ENCODE results near the gene A4GALT. TPM values are rescaled to one million over a fixed set of nuclear protein-coding genes. Genes with fewer than 3 reads are reported as not detected.

A4GALT gene
- total and polyA plus RNA-seq, 2 donors (not counting 3 experiments of a cell fraction or from before 2014, with no cell fraction given), result 5.4 to 20.7 TPM

DNA sequence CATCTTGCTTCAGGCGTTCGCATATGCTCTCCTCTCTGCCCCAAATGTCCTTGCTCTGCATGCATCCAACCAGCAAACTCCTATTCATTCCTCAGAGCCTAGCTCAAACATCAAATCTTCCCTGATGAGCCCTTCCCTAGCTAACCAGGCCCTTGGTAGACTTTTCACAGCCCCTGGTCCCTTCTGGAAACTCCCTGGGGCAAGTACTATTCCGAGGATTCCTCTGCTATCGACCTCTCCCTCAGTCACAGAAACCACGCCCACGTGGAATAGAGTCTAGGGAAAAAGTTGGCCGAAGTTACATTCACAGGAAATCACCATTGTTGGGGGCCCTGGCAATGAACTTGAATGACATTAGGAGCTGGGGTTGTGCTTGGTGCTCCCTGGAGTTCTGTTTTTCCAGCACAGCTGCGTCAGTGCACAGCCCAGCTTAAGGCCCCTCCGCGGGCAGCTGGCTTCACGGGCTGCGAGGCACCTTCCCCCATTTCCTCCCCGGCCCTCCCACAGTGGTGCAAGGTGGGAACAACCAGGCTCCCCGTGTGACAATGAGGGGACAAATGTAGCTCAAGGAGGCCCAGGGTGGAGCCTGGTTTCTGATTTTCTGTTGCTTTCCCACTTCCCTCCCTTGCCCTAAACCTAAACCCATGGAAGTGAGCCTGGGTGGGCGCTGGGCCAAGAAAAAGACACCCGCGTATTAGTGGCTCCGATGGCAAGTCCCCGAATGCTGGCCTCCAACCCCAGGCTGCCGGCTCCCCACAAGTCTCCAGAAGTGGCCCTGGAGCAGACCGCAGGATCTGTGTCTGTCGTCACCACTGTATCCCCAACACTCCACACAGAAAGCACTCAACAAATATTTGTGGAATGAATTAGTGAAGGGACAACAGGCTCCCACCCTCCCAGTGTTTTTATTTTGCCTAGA is 76.0 kb downstream of the A4GALT start:
- TF ChIP-seq EZH2 (IDR thresholded peaks at IDR 0.05; ENCODE audit: borderline replicate concordance, low read depth, low read length, severe bottlenecking), result no peak
- no peaks in the 10 kb centered on the region for H3K9me1 ChIP-seq (replicated peaks; ENCODE audit: control insufficient read depth, extremely low read depth, insufficient read depth, low read length)
- H3K4me1 ChIP-seq (ENCODE audit: control insufficient read depth, extremely low read depth, insufficient read depth, low read length), result peaks cover 40% of the 10 kb centered on the region
- no peak overlapping the region for H2AFZ ChIP-seq (ENCODE audit: low read depth, low read length)
- no peak overlapping the region for H3K4me3 ChIP-seq (replicated peaks in 1 of 3; ENCODE audit: insufficient read depth in 1 of 3, low read depth in 1 of 3, low read length in 3 of 3)
- H4K20me1 ChIP-seq (replicated peaks; ENCODE audit: control insufficient read depth, extremely low read depth, insufficient read depth, low read length), result no peaks in the 10 kb centered on the region
- ChIA-PET POLR2A (interaction anchor here (0.9 kb wide), 1 partner anchor 30 kb away, joined by 3 read pairs; the partner anchor contains the start of gene POLDIP3), CTCF (interaction anchor here (0.9 to 1.0 kb wide), 2 partner anchors 9 to 23 kb away, joined by 5 to 6 read pairs; no protein-coding TSS in a partner anchor)
- no peaks in the 10 kb centered on the region for H3K36me3 ChIP-seq (ENCODE audit: control insufficient read depth in 2 of 2, extremely low read depth in 1 of 2, insufficient read depth in 2 of 2, low read length in 2 of 2)
- FAIRE-seq (peak; percentile 95), DNase-seq (ENCODE audit: low read depth, low spot score) (peak; percentile 75)
- dilution Hi-C loops (cut with MboI; ENCODE audit: extremely low pct_ligation_motif_present, low sequenced_read_pairs) (no loop called here), intact Hi-C loops (cut with micrococcal nuclease) (no loop called here)
- no peak overlapping the region for H3K9ac ChIP-seq (replicated peaks; ENCODE audit: extremely low read depth, insufficient read depth, low read length)
- peaks cover 74% of the 10 kb centered on the region for H3K79me2 ChIP-seq (ENCODE audit: control insufficient read depth, insufficient read depth, low read length)
- H3K27ac ChIP-seq (ENCODE audit: insufficient read depth, low read depth, low read length), result peak overlapping the region; percentile 25
- H3K4me2 ChIP-seq (ENCODE audit: insufficient read depth, low read length), result peak overlapping the region; percentile 55
- no TSS peak for BruUV-seq (replicated peaks)
- no peaks in the 10 kb centered on the region for H3K27me3 ChIP-seq (ENCODE audit: control insufficient read depth in 2 of 2, insufficient read depth in 2 of 2, low read length in 2 of 2)
- no peaks in the 10 kb centered on the region for H3K9me3 ChIP-seq (replicated peaks; ENCODE audit: control insufficient read depth, insufficient read depth, low read length)

DNA sequence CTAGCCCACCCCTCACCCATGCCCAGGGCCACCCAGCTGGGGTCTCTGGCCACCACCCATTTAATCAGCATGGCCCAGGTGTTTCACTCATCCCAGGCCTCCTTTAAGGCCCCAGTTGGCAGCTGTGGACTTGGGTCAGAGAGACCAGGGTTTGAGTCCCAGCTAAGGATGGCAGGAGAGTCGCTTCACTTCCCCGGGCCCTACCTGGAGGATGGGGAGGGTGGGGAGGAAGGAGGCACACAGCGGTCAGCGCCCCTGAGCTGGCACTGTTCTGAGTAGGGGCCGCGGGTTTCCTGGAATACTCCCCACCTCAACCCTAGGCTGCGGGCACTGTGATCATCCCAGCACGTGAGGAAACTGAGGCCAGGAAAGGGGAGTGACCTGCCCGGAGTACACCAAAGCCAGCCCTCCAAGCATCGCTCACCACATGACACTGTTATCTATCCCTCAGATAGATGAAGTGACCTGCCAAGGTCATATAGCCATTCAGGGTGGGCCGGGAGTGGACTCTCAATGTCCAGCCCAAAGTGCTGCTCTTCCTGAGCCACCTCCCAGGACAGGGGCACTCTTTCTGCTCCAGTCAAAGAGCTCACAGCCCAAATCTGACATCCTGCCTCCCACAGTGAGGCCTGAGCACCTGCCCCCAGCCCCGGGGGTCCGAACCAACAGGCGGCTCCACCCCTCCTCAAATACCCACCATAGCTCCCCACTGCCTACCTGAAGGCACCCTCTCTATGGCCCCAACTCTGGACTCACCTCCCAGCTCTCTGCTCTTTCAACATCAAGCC is 76.8 kb downstream of the A4GALT start:
- no peak overlapping the region for H2AFZ ChIP-seq (ENCODE audit: low read depth, low read length)
- no peaks in the 10 kb centered on the region for H4K20me1 ChIP-seq (replicated peaks; ENCODE audit: control insufficient read depth, extremely low read depth, insufficient read depth, low read length)
- H3K9ac ChIP-seq (replicated peaks; ENCODE audit: extremely low read depth, insufficient read depth, low read length), result no peak overlapping the region
- TF ChIP-seq EZH2 (IDR thresholded peaks at IDR 0.05; ENCODE audit: borderline replicate concordance, low read depth, low read length, severe bottlenecking) (no peak), POLR2A (IDR thresholded peaks at IDR 0.05; ENCODE audit: low read depth, low read length) (no peak), FOS (IDR thresholded peaks at IDR 0.05; ENCODE audit: borderline replicate concordance, insufficient read depth, low read length) (no peak), JUN (IDR thresholded peaks at IDR 0.05; ENCODE audit: borderline replicate concordance, insufficient read depth, insufficient read length, low read depth) (no peak), GATA2 (IDR thresholded peaks at IDR 0.05; ENCODE audit: insufficient read depth, insufficient read length, low read depth, low read length) (no peak), MYC (IDR thresholded peaks at IDR 0.05; ENCODE audit: low read depth, low read length) (no peak), POLR2AphosphoS5 (IDR thresholded peaks at IDR 0.05; ENCODE audit: insufficient read depth, low read depth, low read length) (no peak)
- TF ChIP-seq, protein P1, sequence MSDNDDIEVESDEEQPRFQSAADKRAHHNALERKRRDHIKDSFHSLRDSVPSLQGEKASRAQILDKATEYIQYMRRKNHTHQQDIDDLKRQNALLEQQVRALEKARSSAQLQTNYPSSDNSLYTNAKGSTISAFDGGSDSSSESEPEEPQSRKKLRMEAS (IDR thresholded peaks at IDR 0.05; ENCODE audit: insufficient read depth, insufficient read length), result no peak
- TF ChIP-seq, protein P2, sequence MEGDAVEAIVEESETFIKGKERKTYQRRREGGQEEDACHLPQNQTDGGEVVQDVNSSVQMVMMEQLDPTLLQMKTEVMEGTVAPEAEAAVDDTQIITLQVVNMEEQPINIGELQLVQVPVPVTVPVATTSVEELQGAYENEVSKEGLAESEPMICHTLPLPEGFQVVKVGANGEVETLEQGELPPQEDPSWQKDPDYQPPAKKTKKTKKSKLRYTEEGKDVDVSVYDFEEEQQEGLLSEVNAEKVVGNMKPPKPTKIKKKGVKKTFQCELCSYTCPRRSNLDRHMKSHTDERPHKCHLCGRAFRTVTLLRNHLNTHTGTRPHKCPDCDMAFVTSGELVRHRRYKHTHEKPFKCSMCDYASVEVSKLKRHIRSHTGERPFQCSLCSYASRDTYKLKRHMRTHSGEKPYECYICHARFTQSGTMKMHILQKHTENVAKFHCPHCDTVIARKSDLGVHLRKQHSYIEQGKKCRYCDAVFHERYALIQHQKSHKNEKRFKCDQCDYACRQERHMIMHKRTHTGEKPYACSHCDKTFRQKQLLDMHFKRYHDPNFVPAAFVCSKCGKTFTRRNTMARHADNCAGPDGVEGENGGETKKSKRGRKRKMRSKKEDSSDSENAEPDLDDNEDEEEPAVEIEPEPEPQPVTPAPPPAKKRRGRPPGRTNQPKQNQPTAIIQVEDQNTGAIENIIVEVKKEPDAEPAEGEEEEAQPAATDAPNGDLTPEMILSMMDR (IDR thresholded peaks at IDR 0.05; ENCODE audit: extremely low read depth in 1 of 2, insufficient read depth in 1 of 2, low read depth in 1 of 2, low read length in 2 of 2), result no peak
- peaks cover 39% of the 10 kb centered on the region for H3K4me1 ChIP-seq (ENCODE audit: control insufficient read depth, extremely low read depth, insufficient read depth, low read length)
- dilution Hi-C loops (cut with MboI; ENCODE audit: extremely low pct_ligation_motif_present, low sequenced_read_pairs) (no loop called here), intact Hi-C loops (cut with micrococcal nuclease) (no loop called here)
- no peaks in the 10 kb centered on the region for H3K9me1 ChIP-seq (replicated peaks; ENCODE audit: control insufficient read depth, extremely low read depth, insufficient read depth, low read length)
- no peak for FAIRE-seq
- BruUV-seq (replicated peaks), result no TSS peak
- H3K4me3 ChIP-seq (replicated peaks in 1 of 3; ENCODE audit: insufficient read depth in 1 of 3, low read depth in 1 of 3, low read length in 3 of 3), result no peak overlapping the region
- no peaks in the 10 kb centered on the region for H3K36me3 ChIP-seq (ENCODE audit: control insufficient read depth in 2 of 2, extremely low read depth in 1 of 2, insufficient read depth in 2 of 2, low read length in 2 of 2)
- no peak overlapping the region for H3K4me2 ChIP-seq (ENCODE audit: insufficient read depth, low read length)
- no peak for DNase-seq (ENCODE audit: low read depth, low spot score)
- peak overlapping the region; percentile 25 for H3K27ac ChIP-seq (ENCODE audit: insufficient read depth, low read depth, low read length)
- CTCF ChIA-PET, result interaction anchor here (0.9 to 1.5 kb wide), 3 partner anchors 8 to 22 kb away, joined by 5 to 6 read pairs (median 5); no protein-coding TSS in a partner anchor
- H3K9me3 ChIP-seq (replicated peaks; ENCODE audit: control insufficient read depth, insufficient read depth, low read length), result no peaks in the 10 kb centered on the region
- POLR2A ChIA-PET, result interaction anchor here (0.9 kb wide), 1 partner anchor 29 kb away, joined by 3 read pairs; the partner anchor contains the start of gene POLDIP3
- H3K27me3 ChIP-seq (ENCODE audit: control insufficient read depth in 2 of 2, insufficient read depth in 2 of 2, low read length in 2 of 2), result no peaks in the 10 kb centered on the region
- peaks cover 74% of the 10 kb centered on the region for H3K79me2 ChIP-seq (ENCODE audit: control insufficient read depth, insufficient read depth, low read length)
